Transverse colon (tissue), 4 donors: ENCODE measurements around the gene PXK. TPM values are rescaled to one million over a fixed set of nuclear protein-coding genes. Genes with fewer than 3 reads are reported as not detected.
"Not testable (repeated sequence)": the region's sequence is repeated elsewhere in the genome, so short reads cannot be mapped to it uniquely, and the experiment has no call there.

Source experiments
- DNase-seq: peaks from one replicate; pipeline ENCODE4 v3.0.0-alpha.2; 2019
- H3K27ac ChIP-seq, 4 donors: fragments of 200-600 bp; sonication (generic); 2 replicates each; pipeline ENCODE4 v1.5.1; 2016 to 2018; ENCODE audit warnings: inconsistent platforms in 4 of 4
- H3K27me3 ChIP-seq: fragments of 200-600 bp; sonication (generic); 2 replicates; pipeline ENCODE4 v1.5.1; 2017; ENCODE audit warnings: inconsistent platforms
- H3K36me3 ChIP-seq, 4 donors: fragments of 200-600 bp; sonication (generic); 2 replicates each; pipeline ENCODE4 v1.5.1; 2017 to 2019; ENCODE audit warnings: inconsistent platforms in 4 of 4
- H3K4me1 ChIP-seq, 4 donors: fragments of 200-600 bp; sonication (generic); 2 replicates each; pipeline ENCODE4 v1.5.1; 2017 to 2020; ENCODE audit warnings: inconsistent platforms in 4 of 4
- H3K4me3 ChIP-seq, 4 donors: fragments of 200-600 bp; sonication (generic); 1 replicate in 1 of 4; 2 replicates in 3 of 4; pipeline versions ENCODE4 v1.5.1 to v1.6.1; 2017 to 2019; ENCODE audit warnings: inconsistent platforms in 4 of 4
- H3K9me3 ChIP-seq, 2 donors: fragments of 200-600 bp; sonication (generic); 2 replicates each; pipeline ENCODE4 v1.5.1; 2017 to 2019; ENCODE audit warnings: inconsistent platforms in 2 of 2
- CTCF ChIP-seq, 5 experiments: fragments of 200-600 bp in 3 of 5; fragments of 450-650 bp in 2 of 5; sonication (generic) in 3 of 5; IDR thresholded peaks; 1 replicate in 2 of 5; 2 replicates in 3 of 5; pipeline ENCODE4 v1.5.1; 2016 to 2017; ENCODE audit warnings: antibody characterized with exemption in 5 of 5, inconsistent platforms in 3 of 5, mild to moderate bottlenecking in 2 of 5, moderate library complexity in 1 of 5
- EP300 ChIP-seq: sonication (generic); formaldehyde crosslinking; IDR thresholded peaks from one replicate; pipeline ENCODE4 v1.6.1; 2017; ENCODE audit warnings: antibody characterized with exemption, low read depth
- POLR2A ChIP-seq: fragments of 450-650 bp; IDR thresholded peaks from one replicate; pipeline ENCODE4 v1.6.1; 2016; ENCODE audit warnings: antibody characterized with exemption, mild to moderate bottlenecking, moderate library complexity
- POLR2AphosphoS5 ChIP-seq, 3 donors: sonication (generic); formaldehyde crosslinking; IDR thresholded peaks; one replicate each; pipeline ENCODE4 v1.6.1; 2016; ENCODE audit warnings: antibody characterized with exemption in 3 of 3
- WGBS, 2 donors: methylation state at CpG; one replicate each; pipeline ENCODE4 v1.1.5; 2018; ENCODE audit warnings: low coverage in 1 of 2; 5-methylcytosine and 5-hydroxymethylcytosine counted together
- in situ Hi-C, 4 donors: fragments of 200-750 bp; cut with MboI; loops; one replicate each; pipeline versions ENCODE4 v1.15.0 to v1.15.1; 2017; ENCODE audit warnings: low sequenced_read_pairs in 3 of 4, low pct_ligation_motif_present in 1 of 4, low pct_unique_long_range_greater_than_20kb in 1 of 4
- intact Hi-C: fragments of 100-400 bp; cut with DNase I; formaldehyde crosslinking; loops from one replicate; pipeline ENCODE4 v1.15.1; 2023; ENCODE audit warnings: low total_unique reads
- total RNA-seq, 4 donors: library from RNA; depleted of rRNA; stranded (reverse); fragments of >200 nt; gene quantifications; one replicate each; pipeline ENCODE4 v1.1.0, GENCODE V29; 2016

PXK gene
- 10 to 100 TPM in 3 of 4 donors, 1 to 10 TPM in 1; 7.6 to 29.5 (median 16.6) TPM for total RNA-seq

GRCh38 chr3:58332575-58333188 is at the start of gene PXK:
PXK (plus strand) TSS chr3:58332892; CDS start chr3:58332989, 97 bp downstream.
- Histone ChIP-seq H3K27me3 (no peaks in the 10 kb centered on the region), H3K4me3 (peak within 1 kb of the TSS; percentile 72 to 96 (median 94)), H3K27ac (peak within 1 kb of the TSS; percentile 77 to 86 (median 83)), H3K36me3 (no peaks in the 10 kb centered on the region), H3K9me3 (no peaks in the 10 kb centered on the region), H3K4me1 (peaks cover 5 to 36% (median 20%) of the 10 kb centered on the region in 4 donors)
- in situ Hi-C loops = loop anchor here in 1 of 4 donors (10.0 kb wide), 1 partner anchor 162 kb away; the partner anchor contains the start of gene KCTD6
- intact Hi-C loops = loop anchor here (2.0 to 5.0 kb wide), 2 partner anchors 85 to 160 kb away; partner anchors contain the start of gene KCTD6
- WGBS, 2 donors = 0% methylated on average over 30 of the region's 79 CpGs; no CpG with 5 or more reads in 1 of the 2 donors
- DNase-seq = peak; percentile 86
- peak in 1 of 5 experiments; percentile 18 for TF ChIP-seq CTCF (IDR thresholded peaks at IDR 0.05)
- TF ChIP-seq POLR2AphosphoS5 (IDR thresholded peaks at IDR 0.05) = peak; percentile 12 to 49 (median 21)
- no peak for TF ChIP-seq EP300
- no peak for TF ChIP-seq POLR2A

- no peaks in the 10 kb centered on the region for H3K4me1 ChIP-seq
- H3K9me3 ChIP-seq = no peaks in the 10 kb centered on the region
- in situ Hi-C loops (no loop called here), intact Hi-C loops (no loop called here)
- H3K36me3 ChIP-seq = peaks cover 0 to 22% (median 10%) of the 10 kb centered on the region in 4 donors
- TF ChIP-seq POLR2AphosphoS5 (IDR thresholded peaks at IDR 0.05) (no peak), CTCF (IDR thresholded peaks at IDR 0.05) (no peak), POLR2A (no peak), EP300 (no peak)
- H3K27me3 ChIP-seq = no peaks in the 10 kb centered on the region
- 50 to 84% methylated on average over 1 to 7 of the region's 7 CpGs for WGBS, 2 donors
- no peak overlapping the region for H3K27ac ChIP-seq
- DNase-seq = no peak
- H3K4me3 ChIP-seq = no peak overlapping the region
Measured at GRCh38 chr3:58285334-58285733, 47.4 kb upstream of the PXK start.

GRCh38 chr3:58287354-58287753 is 45.3 kb upstream of the PXK start:
- H3K4me3 ChIP-seq = no peak overlapping the region
- in situ Hi-C loops (no loop called here), intact Hi-C loops (no loop called here)
- H3K36me3 ChIP-seq = peaks cover 0 to 18% (median 5%) of the 10 kb centered on the region in 4 donors
- H3K4me1 ChIP-seq = no peaks in the 10 kb centered on the region
- TF ChIP-seq POLR2A = no peak
- no peak for TF ChIP-seq EP300
- no peak for TF ChIP-seq POLR2AphosphoS5 (IDR thresholded peaks at IDR 0.05)
- TF ChIP-seq CTCF (IDR thresholded peaks at IDR 0.05) = no peak
- H3K9me3 ChIP-seq = no peaks in the 10 kb centered on the region
- no peaks in the 10 kb centered on the region for H3K27me3 ChIP-seq
- H3K27ac ChIP-seq = no peak overlapping the region
- DNase-seq = no peak
- 82 to 94% methylated on average over 4 to 6 of the region's 6 CpGs for WGBS, 2 donors

- Histone ChIP-seq H3K36me3 (peaks cover 0 to 18% (median 4%) of the 10 kb centered on the region in 4 donors), H3K4me3 (no peak overlapping the region), H3K9me3 (no peaks in the 10 kb centered on the region), H3K27ac (no peak overlapping the region), H3K27me3 (no peaks in the 10 kb centered on the region), H3K4me1 (no peaks in the 10 kb centered on the region)
- intact Hi-C loops (no loop called here), in situ Hi-C loops (no loop called here)
- no peak for DNase-seq
- WGBS, 2 donors = 72 to 78% methylated on average over 2 to 4 of the region's 4 CpGs
- TF ChIP-seq POLR2A (no peak), POLR2AphosphoS5 (IDR thresholded peaks at IDR 0.05) (no peak), CTCF (IDR thresholded peaks at IDR 0.05) (no peak), EP300 (no peak)
Measured at GRCh38 chr3:58288011-58288728, 44.5 kb upstream of the PXK start.

GRCh38 chr3:58288964-58289613 is 43.6 kb upstream of the PXK start:
- peaks cover 0 to 18% (median 4%) of the 10 kb centered on the region in 4 donors for H3K36me3 ChIP-seq
- H3K9me3 ChIP-seq, H3K27ac ChIP-seq, DNase-seq, H3K4me3 ChIP-seq, in situ Hi-C loops, H3K27me3 ChIP-seq, intact Hi-C loops, H3K4me1 ChIP-seq: not testable (repeated sequence)
- 92% methylated on average over 3 of the region's 4 CpGs; no CpG with 5 or more reads in 1 of the 2 donors for WGBS, 2 donors

GRCh38 chr3:58290446-58290845 is 42.2 kb upstream of the PXK start:
- in situ Hi-C loops = loop anchor here in 1 of 4 donors (10.0 kb wide), 1 partner anchor 46 kb away; no protein-coding TSS in a partner anchor
- H3K27me3 ChIP-seq, H3K4me3 ChIP-seq, H3K4me1 ChIP-seq, H3K9me3 ChIP-seq, DNase-seq, intact Hi-C loops, H3K27ac ChIP-seq: not testable (repeated sequence)
- WGBS, 2 donors = 97% methylated on average over 7 of the region's 33 CpGs; no CpG with 5 or more reads in 1 of the 2 donors
- H3K36me3 ChIP-seq = peaks cover 0 to 18% (median 4%) of the 10 kb centered on the region in 4 donors
